Mesenchymal stem cell (in vitro differentiated cells and primary cell): Measurements from ENCODE around the gene SCOC.

Experiments used
- DNase-seq: peaks from one replicate; pipeline ENCODE4 v3.0.0-alpha.2; 2013
- H2AFZ ChIP-seq: one replicate; pipeline ENCODE4 v1.6.1; 2013; ENCODE audit warnings: low read depth, mild to moderate bottlenecking, control low read depth, inconsistent platforms, low read length, moderate library complexity
- H2AK5ac ChIP-seq: 2 replicates; pipeline ENCODE4 v1.6.1; 2013; ENCODE audit warnings: low read length, moderate library complexity, mild to moderate bottlenecking, inconsistent platforms; ENCODE audit not compliant: severe bottlenecking
- H2BK120ac ChIP-seq: one replicate; pipeline ENCODE4 v1.6.1; 2013; ENCODE audit warnings: low read depth, mild to moderate bottlenecking, inconsistent platforms, low read length, moderate library complexity
- H2BK12ac ChIP-seq, 2 experiments: one replicate each; pipeline ENCODE4 v1.6.1; 2013; ENCODE audit warnings: inconsistent platforms in 2 of 2, low read length in 2 of 2, mild to moderate bottlenecking in 2 of 2, moderate library complexity in 2 of 2, control low read depth in 1 of 2
- H2BK15ac ChIP-seq: one replicate; pipeline ENCODE4 v1.6.1; 2013; ENCODE audit warnings: mild to moderate bottlenecking, low read depth, inconsistent platforms; ENCODE audit not compliant: poor library complexity, severe bottlenecking
- H2BK5ac ChIP-seq: 2 replicates; pipeline ENCODE4 v1.6.1; 2013; ENCODE audit warnings: low read depth, mild to moderate bottlenecking, low read length, control low read depth, inconsistent platforms; ENCODE audit not compliant: poor library complexity, severe bottlenecking
- H3K14ac ChIP-seq, 2 experiments: one replicate each; pipeline ENCODE4 v1.6.1; 2013; ENCODE audit warnings: inconsistent platforms in 2 of 2, low read length in 2 of 2, control low read depth in 1 of 2, mild to moderate bottlenecking in 1 of 2, moderate library complexity in 1 of 2
- H3K18ac ChIP-seq, 2 experiments: one replicate each; pipeline ENCODE4 v1.6.1; 2013; ENCODE audit warnings: inconsistent platforms in 2 of 2, low read length in 2 of 2, control low read depth in 1 of 2, low read depth in 1 of 2, mild to moderate bottlenecking in 1 of 2
- H3K23ac ChIP-seq, 2 experiments: one replicate each; pipeline ENCODE4 v1.6.1; 2013; ENCODE audit warnings: inconsistent platforms in 2 of 2, low read length in 2 of 2, mild to moderate bottlenecking in 2 of 2, moderate library complexity in 2 of 2, control low read depth in 1 of 2
- H3K27ac ChIP-seq: 2 replicates; pipeline ENCODE4 v1.5.1; 2013; ENCODE audit warnings: mild to moderate bottlenecking, moderate library complexity, low read length, control low read depth, inconsistent platforms; ENCODE audit not compliant: poor library complexity, severe bottlenecking
- H3K27me3 ChIP-seq, 2 experiments: 2 replicates each; pipeline versions ENCODE4 v1.6.1 to v1.7.0; 2013; ENCODE audit warnings: low read length in 2 of 2, mild to moderate bottlenecking in 2 of 2, moderate library complexity in 2 of 2, control low read depth in 1 of 2, inconsistent platforms in 1 of 2; ENCODE audit not compliant: control insufficient read depth in 1 of 2, insufficient read depth in 1 of 2
- H3K36me3 ChIP-seq, 2 experiments: 2 replicates each; pipeline versions ENCODE4 v1.6.1 to v1.7.0; 2013; ENCODE audit warnings: low read length in 2 of 2, control low read depth in 1 of 2, inconsistent platforms in 1 of 2, low read depth in 1 of 2, mild to moderate bottlenecking in 1 of 2; ENCODE audit not compliant: insufficient read depth in 2 of 2, control insufficient read depth in 1 of 2
- H3K4ac ChIP-seq, 2 experiments: one replicate each; pipeline ENCODE4 v1.6.1; 2013; ENCODE audit warnings: inconsistent platforms in 2 of 2, low read length in 2 of 2, mild to moderate bottlenecking in 2 of 2, moderate library complexity in 2 of 2, control low read depth in 1 of 2, low read depth in 1 of 2
- H3K4me1 ChIP-seq: 2 replicates; pipeline ENCODE4 v1.6.1; 2013; ENCODE audit warnings: low read depth, low read length, control low read depth; ENCODE audit not compliant: control insufficient read depth, insufficient read depth
- H3K4me2 ChIP-seq: 2 replicates; pipeline ENCODE4 v1.6.1; 2013; ENCODE audit warnings: low read length, mild to moderate bottlenecking, inconsistent platforms; ENCODE audit not compliant: poor library complexity, severe bottlenecking
- H3K4me3 ChIP-seq, 2 experiments: 2 replicates each; pipeline versions ENCODE4 v1.5.1 to v1.7.0; 2013; ENCODE audit warnings: low read length in 2 of 2, mild to moderate bottlenecking in 2 of 2, control low read depth in 1 of 2, low read depth in 1 of 2; ENCODE audit not compliant: insufficient read depth in 1 of 2
- H3K79me1 ChIP-seq: replicated peaks from 2 replicates; pipeline ENCODE4 v1.6.1; 2013; ENCODE audit warnings: mild to moderate bottlenecking, control low read depth, low read length, inconsistent platforms; ENCODE audit not compliant: poor library complexity, severe bottlenecking
- H3K9ac ChIP-seq: 2 replicates; pipeline ENCODE4 v1.7.0; 2013; ENCODE audit warnings: mild to moderate bottlenecking, low read length, moderate library complexity
- H3K9me3 ChIP-seq: 2 replicates; pipeline ENCODE4 v1.7.0; 2013; ENCODE audit warnings: mild to moderate bottlenecking, low read length; ENCODE audit not compliant: control insufficient read depth
- H4K8ac ChIP-seq: one replicate; pipeline ENCODE4 v1.6.1; 2013; ENCODE audit warnings: inconsistent platforms, mild to moderate bottlenecking, low read length, moderate library complexity
- H4K91ac ChIP-seq: one replicate; pipeline ENCODE4 v1.6.1; 2013; ENCODE audit warnings: mild to moderate bottlenecking, low read length, inconsistent platforms
- WGBS: methylation state at CpG from one replicate; pipeline ENCODE4 v1.1.7; 2013; ENCODE audit warnings: mixed read lengths; 5-methylcytosine and 5-hydroxymethylcytosine counted together

SCOC gene

DNA sequence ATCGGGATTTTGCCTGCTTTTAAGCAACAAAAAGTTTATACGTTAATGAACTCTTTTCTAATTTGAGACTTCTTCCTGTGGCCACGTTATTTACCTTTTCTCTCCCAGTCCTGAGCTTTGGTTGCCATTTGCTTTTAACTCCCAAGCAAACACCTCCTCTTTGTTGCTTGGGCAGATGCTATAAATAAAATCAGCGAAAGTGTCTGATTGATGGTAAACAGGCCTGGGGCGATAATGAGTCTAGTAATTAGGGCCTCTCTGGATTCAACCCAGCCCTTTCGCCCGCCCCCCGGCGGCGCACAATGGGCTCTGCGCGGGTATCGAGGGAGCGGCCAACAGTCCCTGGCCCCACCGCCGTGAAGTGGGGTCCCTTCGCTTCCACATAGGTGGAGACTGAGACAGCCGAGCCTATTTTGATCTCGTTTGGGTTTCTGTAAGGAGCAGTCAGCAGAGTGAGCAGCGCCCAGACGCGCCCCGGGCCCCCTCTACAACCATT is 53.2 kb downstream of the SCOC start:
- Histone ChIP-seq H3K27me3 (no peaks in the 10 kb centered on the region), H3K23ac (no peak overlapping the region), H2AFZ (peak overlapping the region; percentile 99), H4K91ac (no peak overlapping the region), H3K4me3 (peak overlapping the region; percentile 90 to 91), H3K9ac (peak overlapping the region; percentile 84), H2BK5ac (no peak overlapping the region), H2BK15ac (no peak overlapping the region), H3K4ac (no peak overlapping the region), H3K9me3 (no peaks in the 10 kb centered on the region), H3K14ac (no peak overlapping the region), H3K36me3 (peaks cover 0 to 3% of the 10 kb centered on the region in 2 experiments), H2BK120ac (no peak overlapping the region), H4K8ac (no peak overlapping the region), H3K27ac (no peak overlapping the region), H3K18ac (no peak overlapping the region), H2BK12ac (no peak overlapping the region), H3K4me2 (peak overlapping the region; percentile 88), H3K4me1 (peaks cover 6% of the 10 kb centered on the region), H3K79me1 (no peaks in the 10 kb centered on the region), H2AK5ac (no peak overlapping the region)
- 5% methylated on average over 23 of the region's 23 CpGs for WGBS
- DNase-seq: no peak

DNA sequence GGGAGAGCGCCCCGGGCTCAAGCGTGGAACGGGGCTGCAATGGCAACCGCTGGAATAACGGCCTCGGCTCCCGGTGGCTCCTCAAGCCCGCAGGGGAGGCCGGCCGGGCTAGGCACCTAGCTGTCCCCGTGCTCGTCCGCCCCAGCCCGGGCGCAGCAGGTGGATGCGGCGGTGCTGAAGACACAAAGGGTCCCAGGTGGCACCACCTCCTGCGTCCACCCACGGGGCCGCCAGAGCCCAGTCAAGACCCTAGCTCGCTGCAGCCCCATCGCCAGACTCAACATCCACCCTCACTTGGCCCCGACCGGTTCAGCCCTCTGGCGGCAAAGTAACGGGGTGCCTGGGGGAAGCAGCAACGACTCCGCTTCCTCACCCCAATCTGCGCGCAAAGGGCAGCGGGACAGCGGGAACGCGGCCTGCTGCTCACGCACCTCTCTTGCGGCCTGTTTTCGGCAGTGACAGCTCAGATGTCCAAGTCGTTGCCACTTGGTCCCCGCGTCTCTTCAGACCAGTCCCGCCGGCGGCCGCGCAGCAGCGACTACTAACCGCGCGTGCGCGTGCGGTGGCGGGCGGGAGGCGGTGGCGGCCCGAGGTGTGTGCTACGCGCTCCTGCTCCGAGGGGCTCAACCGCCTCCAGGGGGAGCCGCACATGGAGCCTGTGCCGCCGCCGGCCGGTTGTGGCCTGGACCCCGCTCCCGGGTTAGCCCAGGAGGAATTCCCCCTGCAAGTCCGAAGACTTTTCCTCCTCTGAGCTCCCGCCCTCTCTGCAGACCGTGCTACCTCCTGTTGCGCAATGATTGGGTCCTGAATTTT is 53.9 kb downstream of the SCOC start, which contains the start of gene CLGN:
Gene CLGN, minus strand, starts transcription at position 543 of the 813 bp plus-strand sequence. CDS start 14,570 bp downstream, outside the sequence.
- no peak within 1 kb of the TSS for H3K27ac ChIP-seq
- no peak within 1 kb of the TSS for H2AK5ac ChIP-seq
- peak within 1 kb of the TSS; percentile 90 to 91 for H3K4me3 ChIP-seq
- peak within 1 kb of the TSS; percentile 45 for H4K8ac ChIP-seq
- H3K18ac ChIP-seq: peak within 1 kb of the TSS in 1 of 2 experiments; percentile 80
- H2BK15ac ChIP-seq: no peak within 1 kb of the TSS
- peak within 1 kb of the TSS; percentile 84 for H3K9ac ChIP-seq
- 1% methylated on average over 59 of the region's 73 CpGs for WGBS
- no peak within 1 kb of the TSS for H3K4ac ChIP-seq
- H2AFZ ChIP-seq: peak within 1 kb of the TSS; percentile 99
- DNase-seq: peak; percentile 65
- H2BK12ac ChIP-seq: peak within 1 kb of the TSS in 1 of 2 experiments; percentile 49
- H3K36me3 ChIP-seq: peaks cover 0 to 3% of the 10 kb centered on the region in 2 experiments
- H2BK120ac ChIP-seq: no peak within 1 kb of the TSS
- no peak within 1 kb of the TSS for H2BK5ac ChIP-seq
- H3K4me2 ChIP-seq: peak within 1 kb of the TSS; percentile 88
- no peaks in the 10 kb centered on the region for H3K27me3 ChIP-seq
- H4K91ac ChIP-seq: no peak within 1 kb of the TSS
- peak within 1 kb of the TSS in 1 of 2 experiments; percentile 96 for H3K23ac ChIP-seq
- peaks cover 6% of the 10 kb centered on the region for H3K4me1 ChIP-seq
- no peaks in the 10 kb centered on the region for H3K9me3 ChIP-seq
- no peaks in the 10 kb centered on the region for H3K79me1 ChIP-seq
- H3K14ac ChIP-seq: peak within 1 kb of the TSS in 1 of 2 experiments; percentile 92

DNA sequence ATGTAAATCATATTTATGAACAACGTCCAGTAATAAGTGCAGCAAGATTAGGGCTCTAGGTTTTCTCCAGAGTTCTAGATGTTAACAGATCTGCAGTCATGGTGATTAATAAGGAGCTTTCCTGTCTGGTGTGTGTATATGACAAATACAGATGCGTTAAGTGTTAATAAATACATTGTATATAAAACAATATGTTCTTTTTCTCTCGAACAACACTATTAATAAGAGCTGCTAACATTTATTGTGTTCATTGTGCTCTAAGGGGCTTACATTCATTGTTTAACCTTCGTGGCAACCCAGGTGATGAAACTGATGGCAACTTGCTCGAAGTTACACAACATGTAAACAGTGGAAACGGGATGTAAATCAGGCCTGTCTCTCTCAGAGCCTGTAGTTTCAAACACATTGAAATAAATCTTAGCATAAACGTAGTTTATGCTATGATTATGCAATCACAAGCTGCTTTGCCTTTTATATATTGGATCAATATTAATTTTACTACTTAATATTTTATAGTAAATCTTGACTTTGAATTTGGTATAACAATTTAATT is 54.5 kb downstream of the SCOC start:
- peak overlapping the region; percentile 88 for H3K4me2 ChIP-seq
- H3K27ac ChIP-seq: no peak overlapping the region
- H3K18ac ChIP-seq: no peak overlapping the region
- H3K4me1 ChIP-seq: peaks cover 6% of the 10 kb centered on the region
- H2BK15ac ChIP-seq: no peak overlapping the region
- no peaks in the 10 kb centered on the region for H3K9me3 ChIP-seq
- no peak overlapping the region for H2BK12ac ChIP-seq
- H3K4ac ChIP-seq: no peak overlapping the region
- no peak overlapping the region for H3K23ac ChIP-seq
- WGBS: 61% methylated on average over 5 of the region's 7 CpGs
- no peak overlapping the region for H2AK5ac ChIP-seq
- H4K91ac ChIP-seq: no peak overlapping the region
- no peak overlapping the region for H2BK120ac ChIP-seq
- no peak overlapping the region for H2AFZ ChIP-seq
- peak overlapping the region; percentile 84 for H3K9ac ChIP-seq
- H3K14ac ChIP-seq: no peak overlapping the region
- peak; percentile 53 for DNase-seq
- no peak overlapping the region for H4K8ac ChIP-seq
- H2BK5ac ChIP-seq: no peak overlapping the region
- H3K4me3 ChIP-seq: peak overlapping the region in 1 of 2 experiments; percentile 91
- no peaks in the 10 kb centered on the region for H3K79me1 ChIP-seq
- peaks cover 0 to 3% of the 10 kb centered on the region in 2 experiments for H3K36me3 ChIP-seq
- H3K27me3 ChIP-seq: no peaks in the 10 kb centered on the region
